Endothelial cell of umbilical vein (primary cell): Measurements from ENCODE around the gene FGD5. TPM values are rescaled to one million over a fixed set of nuclear protein-coding genes. Genes with fewer than 3 reads are reported as not detected.

Experiments
- BruUV-seq: library from RNA; stranded (reverse); fragments of 400-500 nt; replicated peaks from 2 replicates; lab custom pipeline; 2021; lab: Mats Ljungman, UMichigan
- CTCF ChIA-PET: fragments of 300-600, 350-600 bp; sonication (Branson Sonifier 250); formaldehyde crosslinking; loops from one replicate; lab custom pipeline; 2021; ENCODE audit warnings: antibody characterized with exemption, inconsistent platforms; lab: Charles Lee
- POLR2A ChIA-PET: fragments of 300-600, 350-600 bp; sonication (Branson Sonifier 250); formaldehyde crosslinking; loops from one replicate; lab custom pipeline; 2021; ENCODE audit warnings: antibody characterized with exemption, inconsistent platforms; lab: Charles Lee
- DNase-seq: peaks from one replicate; pipeline ENCODE4 v3.0.0-alpha.2; 2011; ENCODE audit warnings: low read depth, low spot score
- FAIRE-seq: peaks from 2 replicates; lab custom pipeline; 2011; peaks lifted over from hg19 to GRCh38; lab: Jason Lieb, UNC
- H2AFZ ChIP-seq: 2 replicates; pipeline ENCODE4 v1.6.0; 2012; ENCODE audit warnings: low read depth, low read length, control low read depth, inconsistent platforms
- H3K27ac ChIP-seq: 2 replicates; pipeline ENCODE4 v1.5.1; 2011; ENCODE audit warnings: low read depth, mild to moderate bottlenecking, control low read depth, low read length, moderate library complexity; ENCODE audit not compliant: insufficient read depth
- H3K27me3 ChIP-seq, 2 experiments: 2 replicates each; pipeline versions ENCODE4 v1.6.0 to v1.6.1; 2011; ENCODE audit warnings: low read length in 2 of 2, mixed read lengths in 1 of 2; ENCODE audit not compliant: control insufficient read depth in 2 of 2, insufficient read depth in 2 of 2
- H3K36me3 ChIP-seq, 2 experiments: 2 replicates in 1 of 2; 3 replicates in 1 of 2; pipeline ENCODE4 v1.5.1; 2011; ENCODE audit warnings: low read length in 2 of 2, mild to moderate bottlenecking in 1 of 2, moderate library complexity in 1 of 2; ENCODE audit not compliant: control insufficient read depth in 2 of 2, insufficient read depth in 2 of 2; ENCODE audit errors: extremely low read depth in 1 of 2
- H3K4me1 ChIP-seq: 3 replicates; pipeline ENCODE4 v1.5.1; 2011; ENCODE audit warnings: mild to moderate bottlenecking, low read length; ENCODE audit not compliant: control insufficient read depth, insufficient read depth; ENCODE audit errors: extremely low read depth
- H3K4me2 ChIP-seq: 2 replicates; pipeline ENCODE4 v1.6.1; 2011; ENCODE audit warnings: low read length, control low read depth, mixed read lengths; ENCODE audit not compliant: insufficient read depth
- H3K4me3 ChIP-seq, 3 experiments: fragments of 200-600 bp in 1 of 3; sonication (generic), shearing (Covaris generic) in 1 of 3; replicated peaks in 1 of 3; 2 replicates each; pipeline ENCODE4 v1.5.1; 2011 to 2016; ENCODE audit warnings: control low read depth in 3 of 3, low read length in 3 of 3, mild to moderate bottlenecking in 2 of 3, inconsistent platforms in 1 of 3, low read depth in 1 of 3, moderate library complexity in 1 of 3; ENCODE audit not compliant: insufficient read depth in 1 of 3
- H3K79me2 ChIP-seq: 2 replicates; pipeline ENCODE4 v1.6.0; 2012; ENCODE audit warnings: low read length, inconsistent platforms; ENCODE audit not compliant: control insufficient read depth, insufficient read depth
- H3K9ac ChIP-seq: replicated peaks from 2 replicates; pipeline ENCODE3; 2011; ENCODE audit warnings: low read length, control low read depth; ENCODE audit not compliant: insufficient read depth; ENCODE audit errors: extremely low read depth
- H3K9me1 ChIP-seq: replicated peaks from 3 replicates; pipeline ENCODE4 v1.6.0; 2011; ENCODE audit warnings: mild to moderate bottlenecking, low read length; ENCODE audit not compliant: control insufficient read depth, insufficient read depth; ENCODE audit errors: extremely low read depth
- H3K9me3 ChIP-seq: replicated peaks from 2 replicates; pipeline ENCODE4 v1.5.1; 2012; ENCODE audit warnings: low read length, inconsistent platforms; ENCODE audit not compliant: control insufficient read depth, insufficient read depth
- H4K20me1 ChIP-seq: replicated peaks from 2 replicates; pipeline ENCODE3; 2011; ENCODE audit warnings: mild to moderate bottlenecking, low read length; ENCODE audit not compliant: control insufficient read depth, insufficient read depth; ENCODE audit errors: extremely low read depth
- CTCF ChIP-seq, 2 donors: IDR thresholded peaks; 1 replicate in 1 of 2; 2 replicates in 1 of 2; pipeline ENCODE4 v1.5.1; 2011; ENCODE audit warnings: low read length in 2 of 2, mild to moderate bottlenecking in 2 of 2, moderate library complexity in 2 of 2, control low read depth in 1 of 2, inconsistent platforms in 1 of 2, low read depth in 1 of 2; ENCODE audit not compliant: insufficient read depth in 1 of 2; ENCODE audit errors: extremely low read depth in 1 of 2
- EZH2 ChIP-seq: IDR thresholded peaks from 2 replicates; pipeline ENCODE4 v1.6.1; 2012; ENCODE audit warnings: borderline replicate concordance, low read depth, mild to moderate bottlenecking, moderate library complexity, low read length, inconsistent platforms; ENCODE audit not compliant: severe bottlenecking
- FOS ChIP-seq: IDR thresholded peaks from 2 replicates; pipeline ENCODE4 v1.6.1; 2011; ENCODE audit warnings: mild to moderate bottlenecking, low read length, moderate library complexity, borderline replicate concordance; ENCODE audit not compliant: insufficient read depth
- GATA2 ChIP-seq: IDR thresholded peaks from 2 replicates; pipeline ENCODE4 v1.7.0; 2011; ENCODE audit warnings: low read depth, mild to moderate bottlenecking, moderate library complexity, mixed read lengths, low read length; ENCODE audit not compliant: insufficient read length, insufficient read depth
- JUN ChIP-seq: IDR thresholded peaks from 2 replicates; pipeline ENCODE4 v1.6.1; 2011; ENCODE audit warnings: borderline replicate concordance, low read depth; ENCODE audit not compliant: insufficient read length, insufficient read depth
- MAX ChIP-seq: IDR thresholded peaks from 2 replicates; pipeline ENCODE4 v1.6.1; 2011; ENCODE audit not compliant: insufficient read depth, insufficient read length
- MYC ChIP-seq: IDR thresholded peaks from one replicate; pipeline ENCODE4 v1.6.1; 2011; ENCODE audit warnings: mild to moderate bottlenecking, low read depth, low read length
- POLR2A ChIP-seq: IDR thresholded peaks from 2 replicates; pipeline ENCODE4 v1.6.1; 2012; ENCODE audit warnings: low read depth, mild to moderate bottlenecking, control low read depth, low read length
- POLR2AphosphoS5 ChIP-seq: IDR thresholded peaks from 2 replicates; pipeline ENCODE4 v1.6.1; 2012; ENCODE audit warnings: low read depth, mild to moderate bottlenecking, control low read depth, low read length, moderate library complexity; ENCODE audit not compliant: insufficient read depth
- dilution Hi-C: fragments of 300-500 bp; cut with MboI; formaldehyde crosslinking; loops from one replicate; pipeline ENCODE4 v1.15.0; 2019; ENCODE audit warnings: low sequenced_read_pairs; ENCODE audit not compliant: extremely low pct_ligation_motif_present
- intact Hi-C: fragments of 100-400 bp; cut with micrococcal nuclease; formaldehyde crosslinking; loops from one replicate; pipeline ENCODE4 v1.10.0; 2022
- polyA plus RNA-seq, 4 experiments: library from polyadenylated mRNA; depleted of rRNA in 3 of 4; stranded (reverse) in 3 of 4; unstranded in 1 of 4; fragments of >200 nt; gene quantifications; 2 replicates each; pipeline versions ENCODE4 v1.2.1 to v1.2.3, GENCODE V29; 2011 to 2012; ENCODE audit warnings: missing spikeins in 1 of 4
- total RNA-seq: library from RNA; stranded (reverse); gene quantifications from 2 replicates; pipeline ENCODE4 v1.2.3, GENCODE V29; 2021

Gene FGD5
- total and polyA plus RNA-seq, 2 donors (not counting 3 experiments of a cell fraction or from before 2014, with no cell fraction given), result 49.6 to 134 TPM

GRCh38 chr3:14857506-14857905 is 38.7 kb downstream of the FGD5 start:
- no peaks in the 10 kb centered on the region for H4K20me1 ChIP-seq
- BruUV-seq, result no TSS peak
- H3K9me3 ChIP-seq, result no peaks in the 10 kb centered on the region
- intact Hi-C loops (no loop called here), dilution Hi-C loops (no loop called here)
- no peak overlapping the region for H3K4me3 ChIP-seq
- no peaks in the 10 kb centered on the region for H3K9me1 ChIP-seq
- no peaks in the 10 kb centered on the region for H3K27me3 ChIP-seq
- POLR2A ChIA-PET, result no interaction called here
- DNase-seq (no peak), FAIRE-seq (no peak)
- H2AFZ ChIP-seq, result no peak overlapping the region
- H3K79me2 ChIP-seq, result peaks cover 73% of the 10 kb centered on the region
- CTCF ChIA-PET, result interaction anchor here (0.9 to 1.1 kb wide), 2 partner anchors 28 to 76 kb away, joined by 3 read pairs; no protein-coding TSS in a partner anchor
- H3K27ac ChIP-seq, result no peak overlapping the region
- H3K4me2 ChIP-seq, result no peak overlapping the region
- H3K9ac ChIP-seq, result no peak overlapping the region
- H3K4me1 ChIP-seq, result peaks cover 14% of the 10 kb centered on the region
- no peak for TF ChIP-seq POLR2AphosphoS5
- no peaks in the 10 kb centered on the region for H3K36me3 ChIP-seq

GRCh38 chr3:14858105-14858504 is 39.3 kb downstream of the FGD5 start:
- no peaks in the 10 kb centered on the region for H3K9me1 ChIP-seq
- no peak overlapping the region for H3K9ac ChIP-seq
- dilution Hi-C loops (no loop called here), intact Hi-C loops (no loop called here)
- FAIRE-seq (no peak), DNase-seq (no peak)
- H2AFZ ChIP-seq, result no peak overlapping the region
- no peak overlapping the region for H3K4me3 ChIP-seq
- ChIA-PET CTCF (interaction anchor here (0.9 kb wide), 1 partner anchor 77 kb away, joined by 3 read pairs; no protein-coding TSS in a partner anchor), POLR2A (no interaction called here)
- H3K27me3 ChIP-seq, result no peaks in the 10 kb centered on the region
- H3K9me3 ChIP-seq, result no peaks in the 10 kb centered on the region
- peaks cover 20% of the 10 kb centered on the region for H3K4me1 ChIP-seq
- no TSS peak for BruUV-seq
- no peak overlapping the region for H3K27ac ChIP-seq
- H3K79me2 ChIP-seq, result peaks cover 72% of the 10 kb centered on the region
- H3K36me3 ChIP-seq, result no peaks in the 10 kb centered on the region
- H4K20me1 ChIP-seq, result peaks cover 1% of the 10 kb centered on the region
- no peak for TF ChIP-seq MAX
- no peak for TF ChIP-seq GATA2
- TF ChIP-seq JUN, result no peak
- TF ChIP-seq POLR2A, result no peak
- TF ChIP-seq FOS, result no peak
- no peak for TF ChIP-seq CTCF (IDR thresholded peaks at IDR 0.05; ENCODE audit: extremely low read depth in 1 of 2, insufficient read depth in 1 of 2, low read depth in 1 of 2, low read length in 2 of 2)
- TF ChIP-seq POLR2AphosphoS5, result no peak
- no peak for TF ChIP-seq EZH2
- no peak for TF ChIP-seq MYC
- H3K4me2 ChIP-seq, result no peak overlapping the region
